GM18909 (cell line): Measurements from ENCODE around the gene VAMP1.
A peak's percentile ranks its signal among the peaks of the same experiment; 100 is the strongest.
"Not testable (repeated sequence)": the region's sequence is repeated elsewhere in the genome, so short reads cannot be mapped to it uniquely, and the experiment has no call there.

ENCODE experiments used
- ATAC-seq: cut with Tn5 transposase; IDR thresholded peaks from one replicate; pipeline ENCODE4 v1.9.1; 2021; ENCODE audit warnings: mild to moderate bottlenecking; ENCODE audit not compliant: unreplicated experiment, poor library complexity

The VAMP1 gene

DNA sequence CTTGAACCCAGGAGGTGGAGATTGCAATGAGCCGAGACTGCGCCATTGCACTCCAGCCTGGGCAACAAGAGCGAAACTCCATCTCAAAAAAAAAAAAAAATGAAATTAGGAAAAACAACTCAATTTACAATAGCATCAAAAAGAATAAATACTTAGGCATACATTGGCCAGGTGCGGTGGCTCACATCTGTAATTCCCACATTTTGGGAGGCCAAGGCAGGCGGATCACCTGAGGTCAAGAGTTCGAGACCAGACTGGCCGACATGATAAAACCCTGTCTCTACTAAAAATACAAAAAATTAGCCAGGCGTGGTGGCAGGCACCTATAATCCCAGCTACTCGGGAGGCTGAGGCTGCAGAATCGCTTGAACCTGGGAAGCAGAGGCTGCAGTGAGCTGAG lies 42.7 kb downstream of the VAMP1 start:
- not testable (repeated sequence) for ATAC-seq

DNA sequence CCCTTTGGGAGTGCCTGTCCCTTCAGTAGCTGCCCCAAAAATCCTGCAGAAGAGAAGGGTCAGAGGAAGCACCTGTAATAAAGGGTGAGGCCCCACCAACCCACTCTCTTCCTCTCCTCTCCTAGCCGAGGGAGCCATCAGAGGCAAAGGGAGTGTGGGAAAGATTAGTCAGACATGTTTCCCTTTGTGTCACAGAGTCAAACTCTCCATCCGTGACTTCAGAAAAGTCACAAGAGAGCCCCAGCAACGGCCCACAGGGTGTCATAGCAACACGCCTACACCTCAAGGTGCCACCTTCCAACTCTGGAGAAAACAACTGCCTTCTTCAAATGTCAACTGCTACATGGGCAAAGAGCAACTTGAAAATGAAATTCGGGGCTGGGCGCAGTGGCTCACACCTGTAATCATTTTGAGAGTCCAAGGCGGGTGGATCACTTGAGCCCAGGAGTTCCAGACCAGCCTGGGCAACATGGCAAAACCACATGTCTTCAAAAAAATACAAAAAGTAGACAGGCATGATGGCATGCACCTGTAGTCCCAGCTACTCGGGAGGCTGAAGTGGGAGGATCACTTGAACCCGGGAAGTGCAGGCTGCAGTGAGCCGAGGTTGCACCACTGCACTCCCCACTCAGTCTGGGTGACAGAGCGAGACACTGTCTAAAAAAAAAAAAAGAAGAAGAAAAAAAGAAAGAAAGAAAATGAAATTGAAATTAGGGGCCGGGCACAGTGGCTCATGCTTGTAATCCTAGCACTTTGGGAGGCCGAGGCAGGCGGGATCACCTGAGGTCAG lies 43.4 kb downstream of the VAMP1 start:
- ATAC-seq = peak; percentile 65

DNA sequence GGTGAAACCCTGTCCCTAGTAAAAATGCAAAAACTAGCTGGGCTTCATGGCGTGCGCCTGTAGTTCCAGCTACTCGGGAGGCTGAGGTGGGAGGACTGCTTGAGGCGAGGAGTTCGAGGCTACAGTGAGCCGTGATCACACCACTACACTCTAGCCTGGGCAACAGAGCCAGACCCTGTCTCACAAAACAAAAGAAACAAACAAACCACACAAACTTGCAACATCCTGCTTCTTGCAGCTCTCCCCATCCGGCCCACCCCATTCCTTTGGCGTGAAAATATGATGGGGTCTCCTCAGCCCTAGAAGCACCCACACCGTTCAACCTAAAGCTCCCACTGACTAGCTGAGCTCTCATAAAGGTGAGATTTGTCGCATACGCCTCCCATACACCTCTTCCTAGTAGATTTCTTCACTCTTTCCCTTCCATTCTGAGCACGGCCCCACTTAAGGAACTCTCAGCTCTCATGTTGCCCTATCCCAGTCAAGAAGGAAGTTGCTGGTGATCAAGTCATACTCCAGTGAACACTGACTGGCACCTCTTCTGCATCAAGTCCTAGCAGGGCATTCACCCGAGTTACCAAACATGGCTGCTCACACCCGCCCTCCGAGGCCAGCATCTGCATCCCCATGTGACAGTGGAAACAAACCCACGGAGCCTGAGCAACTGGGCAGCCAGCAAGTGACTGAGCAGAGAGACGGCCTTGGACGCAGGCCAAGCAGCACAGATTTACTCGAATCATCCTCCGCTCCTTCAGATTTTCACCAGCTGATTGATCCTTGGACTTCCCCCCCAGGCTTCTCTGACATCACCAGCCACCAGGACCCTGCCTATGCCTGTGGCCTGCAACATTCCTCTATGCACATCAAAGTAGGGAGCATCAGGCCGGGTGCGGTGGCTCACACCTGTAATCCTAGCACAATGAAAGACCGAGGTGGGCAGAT lies 44.6 kb downstream of the VAMP1 start:
- ATAC-seq = no peak

DNA sequence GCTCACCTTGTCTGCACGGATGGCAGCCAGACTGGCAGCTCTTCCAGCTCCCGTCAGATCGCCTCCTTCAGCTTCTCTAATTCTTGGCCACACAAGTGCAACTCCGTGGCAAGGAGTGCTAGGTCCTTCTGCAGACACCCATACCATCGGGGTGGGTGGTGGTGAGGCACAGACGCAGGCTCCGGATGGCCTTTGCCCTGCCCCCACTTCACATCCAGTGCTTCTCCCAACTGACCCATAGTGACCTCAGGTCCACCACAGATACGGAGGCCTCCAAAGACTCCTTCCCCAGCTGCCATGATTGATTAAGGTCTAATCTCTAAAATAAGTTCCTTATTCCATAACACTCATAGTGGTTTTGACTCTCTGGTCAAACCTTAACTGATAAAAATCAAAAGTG lies 45.6 kb downstream of the VAMP1 start:
- no peak for ATAC-seq

DNA sequence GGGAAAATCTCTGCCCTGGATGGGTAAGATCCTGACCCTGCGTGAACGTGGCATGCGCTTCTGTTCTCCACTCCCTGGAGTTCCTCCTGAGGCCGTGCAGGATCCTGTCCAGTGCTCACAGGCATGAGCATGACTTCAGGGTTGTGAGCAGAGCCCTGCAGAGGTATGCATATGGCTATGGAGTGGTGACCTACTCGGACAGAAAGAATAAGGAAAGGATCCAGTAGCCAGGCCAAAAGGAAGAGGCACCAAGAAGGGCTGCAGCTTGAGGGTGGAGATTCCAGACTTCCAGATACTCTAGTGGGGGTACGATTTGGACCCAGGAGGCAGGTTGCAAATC lies 46.5 kb downstream of the VAMP1 start:
- no peak for ATAC-seq

DNA sequence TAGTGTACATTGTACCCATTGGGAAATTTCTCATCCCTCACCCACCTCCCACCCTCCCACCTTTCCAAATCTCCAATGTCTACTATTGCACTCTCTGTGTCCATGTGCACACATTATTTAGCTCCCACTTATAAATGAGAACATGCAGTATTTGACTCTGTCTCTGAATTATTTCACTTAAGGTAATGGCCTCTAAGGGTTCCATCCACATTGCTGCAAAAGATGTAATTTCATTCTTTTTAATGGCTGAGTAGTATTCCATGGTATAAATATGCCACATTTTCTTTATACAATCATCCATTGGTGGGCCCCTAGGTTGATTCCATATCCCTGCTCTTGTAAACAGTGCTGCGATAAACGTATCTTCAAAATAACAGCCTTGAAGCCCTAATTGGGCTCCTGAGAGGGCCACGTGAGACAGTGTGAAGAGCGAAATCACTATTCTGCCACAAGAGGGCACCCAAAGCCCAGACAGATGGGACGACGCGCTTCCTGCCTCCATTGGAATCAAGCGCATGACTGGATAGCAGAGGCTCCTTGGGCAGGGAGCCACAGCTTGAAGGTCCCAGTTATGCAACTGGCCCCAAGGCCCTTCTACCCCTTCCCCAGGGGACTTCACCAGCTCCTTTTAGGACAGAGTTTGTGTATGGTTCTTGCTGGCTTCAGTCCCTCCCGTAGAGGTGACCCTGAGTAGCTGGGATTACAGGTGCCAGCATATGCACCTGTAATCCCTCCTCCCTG lies 47.0 kb downstream of the VAMP1 start:
- ATAC-seq = no peak

DNA sequence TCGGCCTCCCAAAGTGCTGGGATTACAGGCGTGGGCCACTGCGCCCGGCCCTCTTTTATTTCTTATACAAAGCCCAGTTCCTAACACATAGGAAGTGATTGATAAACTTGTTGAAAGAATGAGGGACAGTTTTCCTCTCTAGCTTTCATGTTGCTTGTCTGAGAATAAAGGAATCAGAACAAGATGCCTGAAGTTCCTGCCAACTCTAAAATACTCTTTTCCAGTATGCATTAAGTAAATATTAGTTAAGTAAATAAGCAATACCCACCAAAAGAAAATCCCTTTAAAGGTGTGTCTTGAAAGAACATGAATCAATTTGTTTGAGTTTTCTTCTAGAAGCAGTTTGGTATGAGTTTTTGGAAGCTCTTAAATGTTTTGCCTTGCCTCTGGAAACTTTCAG lies 50.1 kb downstream of the VAMP1 start:
- no peak for ATAC-seq

DNA sequence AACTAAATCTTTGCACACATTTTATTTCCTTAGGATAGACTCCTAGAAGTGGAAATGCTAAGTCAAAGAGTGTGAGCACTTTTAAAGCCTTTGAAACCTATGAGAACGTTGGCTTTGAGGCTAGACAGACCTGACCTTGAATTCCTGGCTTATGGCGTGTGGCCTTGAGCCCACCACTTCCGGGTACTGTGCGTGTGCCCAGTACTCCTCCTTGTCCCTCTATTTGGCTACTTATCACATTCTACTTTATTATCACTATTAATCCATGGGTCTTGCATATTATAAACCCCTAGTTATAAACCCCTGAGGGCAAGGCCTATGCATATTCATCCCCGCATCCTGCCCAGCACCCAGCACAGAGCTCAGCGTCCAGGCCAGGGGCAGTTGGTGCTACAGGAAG lies 51.7 kb downstream of the VAMP1 start:
- no peak for ATAC-seq

DNA sequence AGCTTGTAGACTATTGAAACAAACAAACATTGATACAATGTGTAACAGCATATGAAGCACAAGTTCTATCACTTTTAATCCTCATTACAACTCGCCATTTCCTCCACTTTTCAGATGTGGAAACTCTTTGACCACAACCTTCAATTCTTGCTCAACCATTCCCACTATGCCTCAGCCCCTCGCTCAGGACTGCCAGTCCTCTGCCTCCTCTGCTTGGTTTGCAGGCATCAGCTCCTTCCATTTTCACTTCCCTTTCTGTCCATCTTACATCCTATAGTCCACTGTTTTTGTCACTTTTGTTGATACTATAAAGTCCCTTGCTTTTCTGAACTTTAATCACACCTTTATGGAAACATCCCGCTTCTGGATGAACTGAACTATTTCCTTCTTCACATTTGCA lies 53.9 kb downstream of the VAMP1 start:
- no peak for ATAC-seq
